GM10266 (cell line): ENCODE data around the gene PARD3B.

Experiments used
- DNase-seq: peaks from one replicate; pipeline ENCODE4 v3.0.0; 2012; ENCODE audit errors: extremely low spot score
- CTCF ChIP-seq: IDR thresholded peaks from 2 replicates; pipeline ENCODE4 v1.5.1; 2012; ENCODE audit warnings: mild to moderate bottlenecking, low read depth; ENCODE audit not compliant: control insufficient read depth, insufficient read depth; ENCODE audit errors: missing control alignments

Gene PARD3B

GRCh38 chr2:205078762-205079161 is 533.5 kb downstream of the PARD3B start:
- no peak for TF ChIP-seq CTCF

GRCh38 chr2:205079173-205079572 is 533.9 kb downstream of the PARD3B start:
- TF ChIP-seq CTCF = no peak

More at GRCh38 chr2:205078762-205079161, 533.5 kb downstream of the PARD3B start:
- no peak for DNase-seq

GRCh38 chr2:205086662-205087061 is 541.4 kb downstream of the PARD3B start:
- no peak for DNase-seq
- TF ChIP-seq CTCF = no peak

More at GRCh38 chr2:205079173-205079572, 533.9 kb downstream of the PARD3B start:
- no peak for DNase-seq

GRCh38 chr2:205087862-205088261 is 542.6 kb downstream of the PARD3B start:
- DNase-seq = no peak
- no peak for TF ChIP-seq CTCF

- no peak for TF ChIP-seq CTCF
- no peak for DNase-seq
Observed at GRCh38 chr2:205089958-205090357, 544.7 kb downstream of the PARD3B start.

GRCh38 chr2:205091411-205091810 is 546.1 kb downstream of the PARD3B start:
- TF ChIP-seq CTCF = no peak
- DNase-seq = no peak

GRCh38 chr2:205094031-205094430 is 548.8 kb downstream of the PARD3B start:
- DNase-seq = no peak
- no peak for TF ChIP-seq CTCF
